Uterus (tissue), 2 donors: ENCODE measurements around the gene PUDP.

Source experiments
- CTCF ChIP-seq, 4 experiments: fragments of 200-600 bp in 2 of 4; fragments of 450-650 bp in 2 of 4; sonication (generic) in 2 of 4; IDR thresholded peaks; one replicate each; pipeline ENCODE4 v1.5.1; 2016 to 2019; ENCODE audit warnings: antibody characterized with exemption in 4 of 4, mild to moderate bottlenecking in 2 of 4, moderate library complexity in 1 of 4
- POLR2A ChIP-seq, 2 donors: fragments of 450-650 bp; IDR thresholded peaks; one replicate each; pipeline ENCODE4 v1.6.1; 2016; ENCODE audit warnings: antibody characterized with exemption in 2 of 2, mild to moderate bottlenecking in 1 of 2, moderate library complexity in 1 of 2

- TF ChIP-seq CTCF (IDR thresholded peaks at IDR 0.05): no peak
- TF ChIP-seq POLR2A (IDR thresholded peaks at IDR 0.05): no peak
These were observed 92.4 kb downstream of the PUDP start for GRCh38 chrX:7055386-7056137.
